A549 treated with CORT108297 at 1 μM for 4 hours (cell line): ENCODE results near the gene MYBPHL. TPM values are rescaled to one million over a fixed set of nuclear protein-coding genes. Genes with fewer than 3 reads are reported as not detected.

Experiments used
- total RNA-seq: library from RNA; stranded (reverse); fragments of 200-300 nt; extraction: Qiagen RNA extraction; gene quantifications from 5 replicates; pipeline ENCODE4 v1.2.3, GENCODE V29; 2022

MYBPHL gene
- 0.37 TPM in 1 of 5 replicates, not detected in the others for total RNA-seq

GRCh38 chr1:109306832-109307273 is at the start of gene MYBPHL:
TSS of gene MYBPHL (minus strand) at chr1:109307011. CDS start at chr1:109306991, 20 bp downstream.

GRCh38 chr1:109282952-109283747 is 23.7 kb downstream of the MYBPHL start, which contains the start of gene PSRC1:
TSS of gene PSRC1 (minus strand) at chr1:109283145.

GRCh38 chr1:109248797-109249629 is 57.8 kb downstream of the MYBPHL start, which contains the start of gene CELSR2:
TSS of gene CELSR2 (plus strand) at chr1:109249539. CDS start at chr1:109250080, 541 bp downstream.

Other genes starting within 250 kb of the MYBPHL start
- 23.6 to 41.4 TPM (median 29.0 TPM) in 5 replicates for gene TAF13, start 231.0 kb downstream of the MYBPHL start, total RNA-seq
- 8.2 to 9.6 TPM (median 8.7 TPM) in 5 replicates for gene TMEM167B, start 216.2 kb downstream of the MYBPHL start, total RNA-seq
- gene ELAPOR1, start 192.9 kb downstream of the MYBPHL start, total RNA-seq = 0.39 to 0.91 TPM (median 0.64 TPM) in 5 replicates
- 90.1 to 111 TPM (median 98.3 TPM) in 5 replicates for gene SARS1, start 93.1 kb downstream of the MYBPHL start, total RNA-seq
- 3.8 to 5.8 TPM (median 5.6 TPM) in 5 replicates for gene CELSR2, start 57.5 kb downstream of the MYBPHL start, total RNA-seq
- 18.1 to 27.7 TPM (median 25.9 TPM) in 5 replicates for gene PSRC1, start 23.9 kb downstream of the MYBPHL start, total RNA-seq
- gene SORT1, start 90.9 kb upstream of the MYBPHL start, total RNA-seq = 3.1 to 4.5 TPM (median 3.3 TPM) in 5 replicates
- gene PSMA5, start 119.4 kb upstream of the MYBPHL start, total RNA-seq = 101 to 118 TPM (median 107 TPM) in 5 replicates
- gene SYPL2, start 159.5 kb upstream of the MYBPHL start, total RNA-seq = 0.09 to 0.23 TPM (median 0.14 TPM) in 5 replicates
- gene ATXN7L2, start 176.9 kb upstream of the MYBPHL start, total RNA-seq = 1.8 to 3.4 TPM (median 2.3 TPM) in 5 replicates
- 3.8 to 5.8 TPM (median 4.6 TPM) in 5 replicates for gene CYB561D1, start 187.1 kb upstream of the MYBPHL start, total RNA-seq
- 0.84 to 1.3 TPM (median 1.2 TPM) in 5 replicates for gene AMIGO1, start 202.7 kb upstream of the MYBPHL start, total RNA-seq
- gene GPR61, start 232.9 kb upstream of the MYBPHL start, total RNA-seq = not detected in 5 replicates
- gene GNAI3, start 241.6 kb upstream of the MYBPHL start, total RNA-seq = 4.5 to 5.8 TPM (median 5.0 TPM) in 5 replicates